ENCODE measurements around the gene EML3.
"Not testable (repeated sequence)": the region's sequence is repeated elsewhere in the genome, so short reads cannot be mapped to it uniquely, and the experiment has no call there.

Gene EML3

DNA sequence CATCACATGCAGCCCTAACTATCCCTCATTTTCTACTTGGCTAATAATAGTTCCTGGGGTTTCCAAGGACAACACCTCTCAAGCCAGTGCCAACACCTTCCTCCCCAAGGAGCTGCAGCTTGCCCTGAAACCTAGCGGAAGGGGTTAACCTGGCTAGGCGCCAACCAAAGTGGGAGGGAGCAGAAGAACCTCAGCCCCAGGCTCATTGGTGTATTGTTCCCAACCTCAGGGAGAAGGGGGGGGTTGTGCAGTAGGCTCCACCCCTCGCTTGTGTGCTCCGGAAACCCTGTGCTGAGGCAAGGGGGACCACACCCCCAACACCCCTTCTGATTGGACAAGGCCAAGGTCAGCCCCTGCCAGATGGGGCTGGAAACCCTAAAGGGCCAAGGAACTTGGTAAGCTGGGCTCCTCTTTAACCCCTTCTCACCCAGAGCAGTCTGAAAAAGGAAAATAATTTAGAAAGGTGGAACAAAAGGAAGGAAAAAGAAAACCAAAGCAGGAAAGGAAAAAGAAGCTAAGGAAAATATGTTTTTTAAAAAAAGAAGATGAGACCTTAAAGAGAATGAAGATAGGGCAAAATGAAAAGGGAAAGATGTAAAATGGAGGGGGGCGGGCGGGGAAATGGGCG is 13.4 kb downstream of the EML3 start:
- DNase-seq, result peak; percentile 98

- no peak for DNase-seq
Measured at GRCh38 chr11:62595124-62595523, 17.5 kb downstream of the EML3 start.

- peak; percentile 36 for DNase-seq
Measured at GRCh38 chr11:62593434-62594044, 19.0 kb downstream of the EML3 start.

GRCh38 chr11:62592989-62593421 is 19.6 kb downstream of the EML3 start:
- DNase-seq, result no peak

DNA sequence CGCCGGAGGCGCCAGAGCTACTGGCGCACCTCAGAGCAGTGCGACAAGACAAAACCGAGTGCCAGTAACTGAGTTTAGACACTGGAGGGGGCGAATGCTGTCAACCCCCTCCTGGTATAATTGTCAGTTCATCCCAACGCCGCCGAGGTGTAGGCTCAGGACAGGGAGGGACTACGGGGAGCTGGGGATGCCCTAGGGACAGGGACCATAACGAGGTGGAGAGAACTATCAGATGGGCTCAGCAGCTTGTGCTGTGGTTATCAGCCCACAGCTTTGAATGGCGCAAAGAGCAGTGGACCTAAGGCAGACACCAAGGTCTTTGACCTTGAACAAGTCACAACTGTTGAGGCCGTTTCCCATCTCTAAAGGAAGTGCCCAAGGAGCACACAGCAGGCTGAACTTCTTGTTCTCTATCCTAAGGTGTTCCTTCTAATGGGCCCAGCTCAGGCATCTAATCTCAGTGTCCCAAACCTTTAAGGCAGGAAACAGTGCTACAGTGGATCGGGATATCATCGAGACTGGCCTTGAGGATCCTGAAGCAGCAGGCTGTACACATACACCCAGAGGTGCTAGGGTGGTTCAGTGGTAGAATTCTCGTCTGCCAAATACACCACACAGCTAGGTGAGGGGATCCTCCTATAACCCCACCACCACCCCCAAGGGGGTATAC is 20.3 kb downstream of the EML3 start:
- DNase-seq, result no peak

GRCh38 chr11:62591448-62592145 is 21.0 kb downstream of the EML3 start, which contains the start of gene TUT1:
TUT1 (minus strand) TSS chr11:62591523; CDS start chr11:62591485, 38 bp downstream.
- peak; percentile 99 for DNase-seq

DNA sequence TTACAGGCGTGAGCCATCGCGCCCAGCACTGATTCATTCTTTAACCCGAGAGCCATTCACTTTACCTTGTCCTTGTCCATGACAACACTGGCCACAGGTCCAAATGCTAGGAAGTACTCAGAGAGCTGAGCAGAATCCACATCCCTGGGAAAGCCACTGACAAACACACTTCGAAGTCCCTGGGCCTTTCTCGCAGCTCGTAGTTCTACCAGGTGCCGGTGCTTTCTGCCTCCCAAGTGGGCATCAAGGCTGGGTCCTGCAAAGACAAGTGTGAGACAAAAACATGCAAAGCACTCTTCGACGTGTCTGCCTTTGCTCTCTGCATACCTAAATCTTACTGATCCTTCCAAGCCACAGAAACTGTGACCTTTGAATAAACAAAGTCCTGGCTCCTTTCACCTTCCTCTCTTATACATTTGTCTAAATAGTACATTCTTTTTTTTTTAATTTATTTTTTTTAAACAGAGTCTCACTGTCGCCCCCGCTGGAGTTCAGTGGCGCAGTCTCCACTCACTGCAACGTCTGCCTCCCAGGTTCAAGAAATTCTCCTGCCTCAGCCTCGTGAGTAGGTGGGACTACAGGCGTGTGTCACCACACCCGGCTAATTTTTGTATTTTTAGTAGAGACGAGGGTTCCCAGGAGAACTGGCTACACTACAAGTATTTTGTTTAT is 23.5 kb downstream of the EML3 start:
- DNase-seq, result no peak

DNA sequence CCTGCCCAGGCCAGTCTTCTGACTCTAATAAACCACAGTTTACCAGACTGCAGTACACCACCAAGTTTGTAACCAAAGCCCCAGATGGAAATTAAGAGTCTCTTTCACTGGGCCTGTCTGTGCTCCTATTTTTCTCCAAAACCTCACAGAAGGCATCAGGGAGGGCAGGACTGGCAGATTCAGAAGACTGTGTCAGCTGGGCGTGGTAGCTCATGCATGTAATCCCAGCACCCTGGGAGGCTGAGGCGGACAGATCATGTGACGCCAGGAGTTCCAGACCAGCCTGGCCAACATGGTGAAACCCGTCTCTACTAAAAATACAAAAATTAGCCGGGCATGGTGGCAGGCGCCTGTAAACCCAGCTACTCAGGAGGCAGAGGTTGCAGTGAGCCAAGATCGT is 27.2 kb downstream of the EML3 start:
- not testable (repeated sequence) for DNase-seq

DNA sequence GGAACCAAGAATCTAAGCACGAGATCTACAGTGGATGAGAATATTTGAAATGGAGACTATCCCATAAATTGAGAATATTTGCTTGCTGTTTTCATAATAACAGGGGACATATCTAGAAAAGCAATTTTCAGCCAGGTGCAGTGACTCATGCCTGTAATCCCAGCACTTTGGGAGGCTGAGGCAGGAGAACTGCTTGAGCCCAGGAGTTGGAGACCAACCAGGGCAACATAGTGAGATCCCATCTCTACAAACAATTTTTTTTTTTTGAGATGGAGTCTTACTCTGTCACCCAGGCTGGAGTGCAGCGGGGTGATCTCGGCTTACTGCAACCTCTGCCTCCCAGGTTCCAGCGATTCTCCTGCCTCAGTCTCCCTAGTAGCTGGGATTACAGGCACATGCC is 30.8 kb downstream of the EML3 start:
- DNase-seq, result not testable (repeated sequence)

GRCh38 chr11:62580959-62581715 is 31.4 kb downstream of the EML3 start:
- no peak for DNase-seq

DNA sequence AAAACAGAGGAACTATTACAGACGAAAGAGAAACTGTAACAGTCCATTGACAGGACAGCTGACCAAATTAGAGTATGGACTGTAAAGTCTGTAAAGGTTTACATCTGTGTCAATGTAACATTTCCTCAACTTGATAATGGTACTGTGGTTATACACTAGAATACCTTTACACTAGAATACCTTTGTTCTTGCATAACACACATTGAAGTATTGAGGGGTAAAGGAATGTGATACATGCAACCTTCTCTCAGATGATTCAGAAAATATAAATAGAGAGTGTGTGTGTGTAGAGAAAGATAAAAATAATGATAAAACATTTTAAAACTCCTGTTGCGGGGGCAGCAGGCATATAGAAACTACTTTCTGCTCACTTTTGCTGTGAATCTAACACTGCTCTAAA is 33.3 kb downstream of the EML3 start:
- no peak for DNase-seq

- DNase-seq, result no peak
Measured at GRCh38 chr11:62578541-62578940, 34.0 kb downstream of the EML3 start.

DNA sequence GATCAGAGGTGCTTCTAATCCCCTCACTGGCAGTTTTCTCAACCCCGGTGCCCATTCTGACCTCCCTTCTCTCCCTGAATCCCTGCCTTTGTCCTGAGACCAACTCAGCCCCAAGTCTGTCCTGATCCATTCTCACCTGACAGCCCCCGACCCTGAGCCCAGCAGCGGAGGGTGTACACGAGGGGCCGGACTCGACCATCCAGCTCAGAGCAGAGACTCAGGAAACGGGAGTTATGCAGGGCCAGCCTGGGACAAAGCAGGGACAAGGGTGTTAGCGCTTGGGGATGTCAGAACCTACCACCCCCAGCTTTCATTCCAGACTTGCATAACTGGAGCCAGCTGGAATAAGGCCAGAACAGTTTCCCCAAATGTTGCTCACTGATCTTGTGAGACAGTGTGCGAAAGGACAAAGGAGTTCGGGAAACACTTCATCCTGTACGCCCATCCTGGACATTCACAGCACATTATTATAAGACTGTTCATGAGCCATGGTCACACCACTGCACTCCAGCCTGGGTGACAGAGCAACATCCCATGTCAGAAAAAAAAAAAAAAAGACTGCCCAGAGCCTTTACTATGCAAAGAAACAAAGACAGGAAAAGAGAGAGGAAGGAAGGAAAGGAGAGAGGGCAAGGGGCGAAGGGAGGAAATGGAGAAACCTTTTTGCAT is 35.4 kb downstream of the EML3 start:
- no peak for DNase-seq

- no peak for DNase-seq
Measured at GRCh38 chr11:62575837-62576236, 36.7 kb downstream of the EML3 start.

- no peak for DNase-seq
Measured at GRCh38 chr11:62575156-62575555, 37.4 kb downstream of the EML3 start.

DNA sequence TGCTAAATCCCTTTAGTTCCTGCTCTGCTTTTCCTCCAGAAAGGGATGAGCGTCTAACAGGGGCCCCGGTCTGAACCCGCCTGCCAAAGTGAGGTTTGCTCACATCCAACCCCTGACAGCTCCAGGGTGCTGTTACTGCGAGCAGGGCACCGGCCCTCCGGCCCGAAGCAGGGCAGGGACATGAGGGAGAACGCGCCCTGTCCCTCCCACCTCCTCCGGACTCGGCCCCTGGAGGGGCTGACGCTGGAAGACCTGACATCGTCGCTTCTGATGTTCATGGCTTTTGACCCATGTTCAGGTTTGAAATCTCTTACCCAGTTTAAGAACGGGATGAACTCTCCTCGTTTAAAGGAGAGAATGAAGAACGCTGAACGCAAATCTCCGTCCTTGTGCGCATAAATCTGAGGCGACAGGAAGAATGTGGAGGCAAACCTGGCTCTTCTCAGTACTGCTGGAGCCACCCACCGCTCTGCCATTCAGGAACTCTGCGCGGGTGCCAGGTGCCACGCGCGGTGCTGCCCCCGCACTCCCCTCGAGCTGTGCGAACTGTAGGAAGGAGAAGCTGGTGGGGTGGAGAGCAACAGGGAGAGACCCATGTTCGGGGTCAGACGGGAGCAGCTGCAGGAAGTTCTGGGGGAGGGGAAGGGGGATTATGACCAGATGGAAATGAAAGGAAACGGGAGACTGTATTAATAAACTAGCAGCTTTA is 38.1 kb downstream of the EML3 start:
- DNase-seq, result no peak

DNA sequence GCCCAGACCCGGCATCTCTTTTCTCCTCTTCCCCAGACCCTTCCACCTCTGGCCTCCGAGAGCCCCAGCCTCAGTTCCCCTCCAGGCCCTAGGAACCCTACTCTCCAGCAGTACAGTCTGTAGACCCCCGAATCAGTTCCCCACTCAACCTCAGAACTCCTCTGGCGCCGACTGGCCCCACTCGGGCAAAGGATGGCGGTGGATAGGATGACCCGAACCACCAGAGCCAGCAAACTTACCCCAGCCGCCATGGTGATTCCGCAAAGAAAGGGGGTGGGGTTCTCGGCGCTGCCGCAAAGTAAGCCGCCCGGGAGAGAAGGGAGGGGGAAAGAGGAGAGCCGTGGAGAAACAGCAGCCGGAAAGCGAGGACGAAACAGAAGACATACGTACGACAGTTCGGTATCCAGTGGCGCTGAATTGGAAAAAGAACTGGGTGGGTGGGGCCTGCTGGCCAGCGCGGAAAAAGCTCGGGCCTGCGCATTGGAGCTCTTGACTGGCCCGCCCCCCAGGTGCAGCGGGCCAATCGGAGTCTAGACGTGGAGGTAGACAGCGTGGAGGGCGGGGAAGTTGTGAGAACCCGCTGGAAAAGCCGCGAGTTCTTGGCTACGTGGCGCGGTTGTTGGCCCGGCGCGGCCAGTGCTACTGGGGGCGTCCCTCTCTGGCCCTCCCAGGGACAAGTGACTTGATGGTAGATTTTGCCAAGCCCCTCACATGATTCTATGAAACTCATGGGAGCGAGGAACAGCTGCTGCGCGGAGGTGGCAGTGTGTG is 38.8 kb downstream of the EML3 start, which contains the start of gene EEF1G:
Gene EEF1G, minus strand, starts transcription at position 300 of the 771 bp plus-strand sequence. Its CDS starts 49 bp downstream, at position 251.
- DNase-seq, result peak; percentile 99

GRCh38 chr11:62573006-62573591 is 39.5 kb downstream of the EML3 start:
- DNase-seq, result no peak

DNA sequence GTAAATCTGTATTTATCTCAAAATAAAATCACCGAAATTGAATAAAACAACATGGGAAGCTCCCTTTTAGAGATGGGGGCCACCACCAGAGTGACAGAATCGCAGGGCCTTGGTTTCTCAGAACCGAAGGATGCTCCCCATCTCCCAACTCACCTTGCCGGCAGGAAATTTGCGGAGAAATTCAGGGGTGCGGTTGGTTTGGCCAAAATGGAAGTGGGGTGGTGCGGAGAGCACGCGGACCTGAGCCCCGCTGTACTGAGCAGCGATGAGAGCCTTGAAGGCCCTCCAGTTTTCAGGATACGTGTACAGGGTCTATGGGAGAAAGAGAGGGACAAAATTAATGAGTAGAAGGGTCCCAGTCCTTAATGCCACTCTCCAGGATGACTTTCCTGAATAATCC is 40.1 kb downstream of the EML3 start:
- no peak for DNase-seq

GRCh38 chr11:62571493-62571892 is 41.1 kb downstream of the EML3 start:
- DNase-seq, result not testable (repeated sequence)
